ENCODE results near the gene C11orf54.

The C11orf54 gene

DNA sequence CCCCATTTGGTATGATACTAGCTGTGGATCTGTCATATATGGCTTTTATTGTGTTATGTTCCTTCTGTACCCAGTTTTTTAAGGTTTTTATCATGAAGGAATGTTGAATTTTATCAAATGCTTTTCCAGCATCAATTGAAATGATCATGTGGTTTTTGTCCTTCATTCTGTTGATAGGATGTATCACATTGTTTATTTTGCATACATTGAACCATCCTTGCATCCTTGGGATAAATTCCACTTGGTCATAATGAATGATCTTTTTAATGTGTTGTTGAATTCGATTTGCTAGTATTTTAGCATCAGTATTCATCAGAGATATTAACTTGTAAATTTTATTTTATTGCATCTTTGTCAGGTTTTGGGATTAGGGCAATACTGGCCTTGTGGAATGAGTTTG lies 31.2 kb upstream of the C11orf54 start:
- in situ Hi-C loops (cut with MboI; ENCODE audit: low sequenced_read_pairs, unreplicated experiment), result no loop called here

DNA sequence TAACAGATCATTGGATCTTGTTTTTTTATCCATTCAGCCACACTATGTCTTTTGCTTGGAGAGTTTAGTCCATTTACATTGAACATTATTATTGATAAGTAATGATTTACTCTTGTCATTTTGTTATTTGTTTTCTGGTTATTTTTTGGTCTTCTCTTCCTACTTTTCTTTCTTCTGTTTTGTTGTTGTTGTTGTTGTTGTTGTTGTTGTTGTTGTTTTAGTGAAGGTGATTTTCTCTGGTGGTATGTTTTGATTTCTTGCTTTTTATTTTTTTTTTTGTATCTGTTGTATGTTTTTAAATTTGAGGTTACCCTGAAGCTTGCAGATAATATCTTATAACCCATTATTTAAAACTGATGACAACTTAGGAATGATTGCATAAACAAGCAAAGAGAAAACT lies 28.8 kb upstream of the C11orf54 start:
- TF ChIP-seq, protein P1, sequence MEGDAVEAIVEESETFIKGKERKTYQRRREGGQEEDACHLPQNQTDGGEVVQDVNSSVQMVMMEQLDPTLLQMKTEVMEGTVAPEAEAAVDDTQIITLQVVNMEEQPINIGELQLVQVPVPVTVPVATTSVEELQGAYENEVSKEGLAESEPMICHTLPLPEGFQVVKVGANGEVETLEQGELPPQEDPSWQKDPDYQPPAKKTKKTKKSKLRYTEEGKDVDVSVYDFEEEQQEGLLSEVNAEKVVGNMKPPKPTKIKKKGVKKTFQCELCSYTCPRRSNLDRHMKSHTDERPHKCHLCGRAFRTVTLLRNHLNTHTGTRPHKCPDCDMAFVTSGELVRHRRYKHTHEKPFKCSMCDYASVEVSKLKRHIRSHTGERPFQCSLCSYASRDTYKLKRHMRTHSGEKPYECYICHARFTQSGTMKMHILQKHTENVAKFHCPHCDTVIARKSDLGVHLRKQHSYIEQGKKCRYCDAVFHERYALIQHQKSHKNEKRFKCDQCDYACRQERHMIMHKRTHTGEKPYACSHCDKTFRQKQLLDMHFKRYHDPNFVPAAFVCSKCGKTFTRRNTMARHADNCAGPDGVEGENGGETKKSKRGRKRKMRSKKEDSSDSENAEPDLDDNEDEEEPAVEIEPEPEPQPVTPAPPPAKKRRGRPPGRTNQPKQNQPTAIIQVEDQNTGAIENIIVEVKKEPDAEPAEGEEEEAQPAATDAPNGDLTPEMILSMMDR (IDR thresholded peaks at IDR 0.05; ENCODE audit: borderline replicate concordance, control extremely low read depth, extremely low read depth, insufficient read depth, missing control alignments), result no peak
- no peak for DNase-seq (ENCODE audit: low spot score)
- in situ Hi-C loops (cut with MboI; ENCODE audit: low sequenced_read_pairs, unreplicated experiment), result no loop called here

More for the DNA sequence above, 31.2 kb upstream of the C11orf54 start:
- no peak for DNase-seq (ENCODE audit: low spot score)
- TF ChIP-seq, protein P1 (IDR thresholded peaks at IDR 0.05; ENCODE audit: borderline replicate concordance, control extremely low read depth, extremely low read depth, insufficient read depth, missing control alignments), result no peak

DNA sequence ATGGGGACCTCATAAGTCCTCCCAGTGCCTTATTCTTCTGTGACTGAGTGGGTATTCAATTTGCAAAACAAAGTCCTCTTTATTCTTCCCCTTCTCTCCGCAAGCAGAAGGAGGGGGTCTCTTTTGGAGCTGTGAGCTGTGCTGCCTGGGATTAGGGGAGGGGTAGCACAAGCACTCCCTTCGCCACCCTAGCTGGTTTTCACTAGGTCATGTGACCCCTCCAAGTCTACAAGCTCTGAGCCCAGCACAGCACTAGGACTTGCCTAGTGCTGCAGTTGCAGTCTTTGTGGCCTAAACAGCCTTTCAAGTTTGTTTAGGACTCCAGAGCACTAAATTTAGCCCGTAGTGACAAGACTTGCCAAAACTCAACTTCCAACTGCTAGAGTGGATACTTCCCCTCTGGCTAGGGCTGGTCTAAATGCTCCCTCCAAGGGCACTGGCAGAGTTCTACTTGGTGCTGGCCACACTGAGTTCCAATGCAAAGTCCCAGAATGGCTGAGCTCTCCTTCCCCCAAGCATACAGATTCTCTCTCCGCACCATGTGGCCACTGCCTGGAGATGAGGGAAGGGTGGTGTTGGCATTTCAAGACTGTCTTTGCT lies 25.6 kb upstream of the C11orf54 start:
- TF ChIP-seq, protein P1 (IDR thresholded peaks at IDR 0.05; ENCODE audit: borderline replicate concordance, control extremely low read depth, extremely low read depth, insufficient read depth, missing control alignments), result no peak
- no peak for DNase-seq (ENCODE audit: low spot score)
- in situ Hi-C loops (cut with MboI; ENCODE audit: low sequenced_read_pairs, unreplicated experiment), result no loop called here

DNA sequence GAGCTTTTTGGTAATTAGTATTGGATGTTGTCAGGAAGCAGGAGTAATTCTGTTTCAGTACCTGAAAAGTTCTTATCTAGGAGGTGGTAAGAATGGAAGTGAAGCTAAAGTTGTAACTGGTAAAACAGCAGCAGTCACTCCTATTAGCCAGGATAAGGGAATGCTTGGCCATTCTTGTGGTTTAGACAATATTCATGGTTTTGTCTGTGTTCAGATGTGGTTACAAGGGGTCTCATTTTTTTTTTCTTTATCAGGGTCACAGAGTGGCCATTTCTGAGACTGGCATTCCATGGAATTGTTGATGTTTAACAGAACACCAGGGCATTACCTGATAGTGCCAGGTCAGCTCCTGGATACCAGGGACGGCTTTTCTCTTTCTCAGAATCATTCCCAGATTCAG lies 24.0 kb upstream of the C11orf54 start:
- TF ChIP-seq, protein P1 (IDR thresholded peaks at IDR 0.05; ENCODE audit: borderline replicate concordance, control extremely low read depth, extremely low read depth, insufficient read depth, missing control alignments), result no peak
- in situ Hi-C loops (cut with MboI; ENCODE audit: low sequenced_read_pairs, unreplicated experiment), result no loop called here

DNA sequence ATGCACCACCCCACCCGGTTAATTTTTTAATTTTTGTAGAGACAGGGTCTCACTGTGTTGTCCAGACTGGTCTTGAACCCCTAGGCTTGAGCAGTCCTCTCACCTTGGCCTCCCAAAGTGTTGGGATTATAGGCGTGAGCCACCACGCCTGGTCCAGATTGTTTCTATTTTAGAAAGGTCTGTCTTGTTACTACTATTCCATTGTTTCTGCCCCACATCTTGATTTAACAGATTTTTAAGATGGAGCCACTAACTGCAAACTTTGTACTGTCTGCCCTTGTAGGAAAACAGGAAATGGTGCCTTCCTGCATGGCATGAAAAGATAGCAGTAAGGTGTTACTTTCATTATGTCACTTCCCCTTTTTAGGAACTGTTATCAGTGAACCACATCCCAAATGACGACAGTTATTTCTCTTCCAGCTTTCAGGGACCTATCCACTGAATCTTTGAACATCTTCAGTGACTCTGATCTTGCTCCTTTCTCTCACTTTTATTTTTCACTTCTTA lies 23.4 kb upstream of the C11orf54 start:
- in situ Hi-C loops (cut with MboI; ENCODE audit: low sequenced_read_pairs, unreplicated experiment), result no loop called here
- DNase-seq (ENCODE audit: low spot score), result peak; percentile 43
- TF ChIP-seq, protein P1 (IDR thresholded peaks at IDR 0.05; ENCODE audit: borderline replicate concordance, control extremely low read depth, extremely low read depth, insufficient read depth, missing control alignments), result no peak

More for the DNA sequence above, 24.0 kb upstream of the C11orf54 start:
- DNase-seq (ENCODE audit: low spot score), result no peak

DNA sequence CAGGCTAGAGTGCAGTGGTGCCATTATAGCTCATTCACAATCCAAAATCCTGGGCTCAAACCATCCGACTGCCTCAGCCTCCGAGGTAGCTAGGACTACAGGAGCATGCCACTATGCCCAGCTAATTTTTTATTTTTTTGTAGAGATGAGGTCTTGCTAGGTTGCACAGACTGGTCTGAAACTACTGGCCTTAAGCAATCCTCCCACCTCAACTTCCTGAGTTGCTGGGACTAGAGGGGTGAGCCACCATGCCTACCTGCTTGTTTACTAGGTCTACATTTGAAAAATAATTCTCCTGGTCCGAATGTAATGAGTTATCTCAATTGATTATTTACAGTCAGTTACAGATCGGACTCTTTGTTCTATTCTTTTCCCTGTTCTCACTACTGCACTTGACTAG lies 22.2 kb upstream of the C11orf54 start:
- DNase-seq (ENCODE audit: low spot score), result no peak
- TF ChIP-seq, protein P1 (IDR thresholded peaks at IDR 0.05; ENCODE audit: borderline replicate concordance, control extremely low read depth, extremely low read depth, insufficient read depth, missing control alignments), result no peak
- in situ Hi-C loops (cut with MboI; ENCODE audit: low sequenced_read_pairs, unreplicated experiment), result no loop called here
